Motor neuron (in vitro differentiated cells): Measurements from ENCODE around the gene MED6. TPM values are rescaled to one million over a fixed set of nuclear protein-coding genes. Genes with fewer than 3 reads are reported as not detected.

Experiments
- ATAC-seq, 8 experiments: fragments of 200-7000 bp; cut with Tn5 transposase; replicated peaks in 6 of 8; 2 replicates each; pipeline ENCODE4 v1.8.0; 2021; ENCODE audit warnings: mild to moderate bottlenecking in 8 of 8, moderate library complexity in 8 of 8
- H3K27ac ChIP-seq, 2 donors: fragments of 250-450 bp; sonication (Bioruptor Pico); 2 replicates each; pipeline ENCODE4 v1.9.0; 2021; ENCODE audit warnings: antibody characterized with exemption in 2 of 2, mild to moderate bottlenecking in 2 of 2, moderate library complexity in 1 of 2
- H3K4me1 ChIP-seq, 2 donors: fragments of 250-450 bp; sonication (Bioruptor Pico); replicated peaks in 1 of 2; 2 replicates each; pipeline ENCODE4 v1.6.1; 2021; ENCODE audit warnings: antibody characterized with exemption in 2 of 2, mild to moderate bottlenecking in 2 of 2, moderate library complexity in 1 of 2
- H3K4me3 ChIP-seq, 5 donors: fragments of 250-450 bp; sonication (Bioruptor Pico); 2 replicates each; pipeline ENCODE4 v1.9.0; 2021; ENCODE audit warnings: antibody characterized with exemption in 5 of 5, mild to moderate bottlenecking in 5 of 5, moderate library complexity in 4 of 5
- WGBS, 10 experiments: fragments of 450-650 bp; shearing (Covaris generic); methylation state at CpG; one replicate each; pipeline ENCODE4 v1.0.0; 2022; 5-methylcytosine and 5-hydroxymethylcytosine counted together
- in situ Hi-C, 9 experiments: fragments of 400-800 bp; cut with MboI; loops; one replicate each; pipeline ENCODE4 v1.15.0; 2021; ENCODE audit warnings: low sequenced_read_pairs in 9 of 9, low pct_unique_long_range_greater_than_20kb in 2 of 9; ENCODE audit not compliant: unreplicated experiment in 9 of 9
- total RNA-seq, 8 experiments: library from RNA; unstranded; fragments of 300-600 nt; gene quantifications; 2 replicates each; pipeline versions ENCODE4 v1.2.3 to v1.2.4, GENCODE V29; 2022

The MED6 gene, protein sequence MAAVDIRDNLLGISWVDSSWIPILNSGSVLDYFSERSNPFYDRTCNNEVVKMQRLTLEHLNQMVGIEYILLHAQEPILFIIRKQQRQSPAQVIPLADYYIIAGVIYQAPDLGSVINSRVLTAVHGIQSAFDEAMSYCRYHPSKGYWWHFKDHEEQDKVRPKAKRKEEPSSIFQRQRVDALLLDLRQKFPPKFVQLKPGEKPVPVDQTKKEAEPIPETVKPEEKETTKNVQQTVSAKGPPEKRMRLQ
- total RNA-seq, result 10 to 100 TPM; 28.3 to 49.0 (median 35.8) TPM

DNA sequence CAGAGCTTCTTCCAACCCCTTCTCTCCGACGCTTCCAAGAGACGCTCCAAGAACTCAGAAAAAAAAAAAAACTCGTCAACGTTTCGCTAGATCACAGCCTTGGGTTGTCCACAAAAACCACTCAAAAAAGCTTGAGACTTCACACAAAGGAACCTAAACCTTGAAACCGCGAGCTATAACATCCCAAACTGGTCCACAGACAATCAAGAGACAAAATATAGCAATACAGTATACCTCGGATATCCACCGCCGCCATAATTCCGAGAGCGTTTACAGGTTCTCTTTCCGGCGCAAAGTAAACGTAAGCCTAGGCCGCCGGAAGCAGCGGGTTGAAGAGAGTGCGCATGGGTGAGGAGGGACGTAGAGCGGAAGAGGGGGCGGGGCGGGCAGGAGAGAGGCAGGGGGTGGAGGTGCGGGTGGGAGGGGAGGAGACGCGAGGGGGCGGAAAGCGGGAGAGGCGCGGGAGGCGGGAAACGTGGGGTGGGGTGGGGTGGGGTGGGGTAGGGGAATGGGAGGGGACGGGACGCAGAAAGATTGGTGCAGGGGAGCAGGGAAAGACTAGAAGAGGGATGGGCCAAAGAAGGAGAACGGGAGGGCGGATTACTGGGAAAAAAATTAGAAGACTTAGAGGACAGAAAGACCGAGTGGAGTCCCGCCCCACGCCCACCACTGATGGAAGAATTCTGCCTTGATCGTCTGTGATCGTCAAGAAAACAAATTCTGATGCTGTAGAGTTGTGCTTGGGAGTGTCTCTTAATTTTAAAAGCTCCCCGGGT, at the start of gene MED6:
TSS of gene MED6 (minus strand) at position 274 of the 776 bp plus-strand sequence. CDS start at position 256, 18 bp downstream.
- in situ Hi-C loops, result loop anchor here in 2 of 9 experiments (25.0 kb wide), 1 partner anchor 212 kb away; the partner anchor contains the start of gene MAP3K9 (in 2 of the 2)
- H3K27ac ChIP-seq, result peak within 1 kb of the TSS; percentile 78 to 91
- WGBS, 10 experiments, result 0 to 10% (median 1%) methylated on average over 1 to 22 of the region's 43 CpGs
- ATAC-seq, result peak; percentile 94 to 99 (median 98)
- peak within 1 kb of the TSS; percentile 82 to 100 (median 94) for H3K4me3 ChIP-seq
- peaks cover 7 to 12% of the 10 kb centered on the region in 2 donors for H3K4me1 ChIP-seq

DNA sequence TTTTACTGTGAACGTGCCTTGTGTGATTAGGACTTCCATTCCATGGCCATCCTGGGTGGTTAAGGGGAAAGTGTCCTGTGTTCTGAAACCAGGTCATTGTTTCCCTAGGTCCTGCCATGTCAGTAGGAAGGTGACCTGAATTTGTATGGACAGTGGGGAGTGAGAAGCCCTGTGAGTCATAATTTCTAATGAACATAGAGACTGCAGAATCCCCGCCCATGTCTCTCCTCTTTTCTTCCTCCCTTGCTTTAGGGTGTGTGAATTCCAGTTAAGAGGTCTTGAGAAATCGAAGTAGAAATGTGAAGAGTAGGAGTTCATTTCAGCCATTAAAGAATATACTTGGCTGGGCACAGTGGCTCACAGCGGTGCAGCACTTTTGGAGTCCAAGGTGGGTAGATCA, 49.3 kb upstream of the MED6 start:
- H3K4me3 ChIP-seq, result no peak overlapping the region
- in situ Hi-C loops, result loop anchor here in 1 of 9 experiments (25.0 kb wide), 1 partner anchor 312 kb away; no protein-coding TSS in a partner anchor
- WGBS, 10 experiments, result 0 to 100% (median 70%) methylated on average over 1 to 2 of the region's 4 CpGs; no CpG with 5 or more reads in 2 of the 10 experiments
- H3K27ac ChIP-seq, result no peak overlapping the region
- H3K4me1 ChIP-seq, result peaks cover 2 to 3% of the 10 kb centered on the region in 2 donors
- ATAC-seq, result peak in 3 of 8 experiments; percentile 60 to 96 (median 92)

- peaks cover 15 to 16% of the 10 kb centered on the region in 2 donors for H3K4me1 ChIP-seq
- in situ Hi-C loops, result loop anchor here in 1 of 9 experiments (25.0 kb wide), 1 partner anchor 314 kb away; no protein-coding TSS in a partner anchor
- no peak overlapping the region for H3K4me3 ChIP-seq
- H3K27ac ChIP-seq, result no peak overlapping the region
- ATAC-seq, result no peak
These were observed 47.9 kb upstream of the MED6 start for GRCh38 chr14:70648346-70648745.

GRCh38 chr14:70646705-70647104, 46.2 kb upstream of the MED6 start:
- ATAC-seq, result no peak
- H3K27ac ChIP-seq, result no peak overlapping the region
- 0 to 60% (median 50%) methylated on average over 1 to 2 of the region's 2 CpGs; no CpG with 5 or more reads in 2 of the 10 experiments for WGBS, 10 experiments
- peaks cover 17 to 19% of the 10 kb centered on the region in 2 donors for H3K4me1 ChIP-seq
- in situ Hi-C loops, result loop anchor here in 1 of 9 experiments (25.0 kb wide), 1 partner anchor 316 kb away; no protein-coding TSS in a partner anchor
- no peak overlapping the region for H3K4me3 ChIP-seq

GRCh38 chr14:70645892-70646291, 45.4 kb upstream of the MED6 start:
- no peak for ATAC-seq
- Histone ChIP-seq H3K4me1 (peaks cover 19 to 20% of the 10 kb centered on the region in 2 donors), H3K4me3 (no peak overlapping the region), H3K27ac (no peak overlapping the region)
- in situ Hi-C loops, result loop anchor here in 1 of 9 experiments (25.0 kb wide), 1 partner anchor 316 kb away; no protein-coding TSS in a partner anchor
- WGBS, 10 experiments, result 69 to 93% (median 87%) methylated on average over 2 to 5 of the region's 6 CpGs; no CpG with 5 or more reads in 1 of the 10 experiments

GRCh38 chr14:70643967-70644366, 43.5 kb upstream of the MED6 start:
- in situ Hi-C loops, result loop anchor here in 1 of 9 experiments (25.0 kb wide), 1 partner anchor 318 kb away; no protein-coding TSS in a partner anchor

GRCh38 chr14:70642303-70643235, 42.1 kb upstream of the MED6 start:
- in situ Hi-C loops, result loop anchor here in 1 of 9 experiments (25.0 kb wide), 1 partner anchor 320 kb away; no protein-coding TSS in a partner anchor

More at GRCh38 chr14:70643967-70644366, 43.5 kb upstream of the MED6 start:
- H3K4me1 ChIP-seq, result peaks cover 19 to 22% of the 10 kb centered on the region in 2 donors
- no peak overlapping the region for H3K27ac ChIP-seq
- peak overlapping the region; percentile 71 to 100 (median 83) for H3K4me3 ChIP-seq
- 7 to 86% (median 41%) methylated on average over 1 to 5 of the region's 5 CpGs; no CpG with 5 or more reads in 4 of the 10 experiments for WGBS, 10 experiments
- peak in 3 of 8 experiments; percentile 51 to 69 (median 58) for ATAC-seq

GRCh38 chr14:70641548-70642302, 41.3 kb upstream of the MED6 start, which contains the start of gene TTC9:
TSS of gene TTC9 (plus strand) at chr14:70641916. CDS start at chr14:70642130, 214 bp downstream.
- H3K27ac ChIP-seq, result peak within 1 kb of the TSS; percentile 47 to 58
- in situ Hi-C loops, result loop anchor here in 1 of 9 experiments (25.0 kb wide), 1 partner anchor 321 kb away; no protein-coding TSS in a partner anchor
- peak within 1 kb of the TSS; percentile 71 to 100 (median 83) for H3K4me3 ChIP-seq
- no CpG with 5 or more reads among the region's 105 CpGs for WGBS, 10 experiments
- H3K4me1 ChIP-seq, result peaks cover 19 to 21% of the 10 kb centered on the region in 2 donors
- peak; percentile 10 to 77 (median 74) for ATAC-seq

More at GRCh38 chr14:70642303-70643235, 42.1 kb upstream of the MED6 start:
- H3K4me1 ChIP-seq, result peaks cover 19 to 22% of the 10 kb centered on the region in 2 donors
- 0 to 86% (median 2%) methylated on average over 1 to 16 of the region's 51 CpGs; no CpG with 5 or more reads in 1 of the 10 experiments for WGBS, 10 experiments
- ATAC-seq, result peak in 7 of 8 experiments; percentile 4 to 39 (median 29)
- H3K4me3 ChIP-seq, result peak overlapping the region; percentile 71 to 100 (median 83)
- peak overlapping the region; percentile 45 to 47 for H3K27ac ChIP-seq

DNA sequence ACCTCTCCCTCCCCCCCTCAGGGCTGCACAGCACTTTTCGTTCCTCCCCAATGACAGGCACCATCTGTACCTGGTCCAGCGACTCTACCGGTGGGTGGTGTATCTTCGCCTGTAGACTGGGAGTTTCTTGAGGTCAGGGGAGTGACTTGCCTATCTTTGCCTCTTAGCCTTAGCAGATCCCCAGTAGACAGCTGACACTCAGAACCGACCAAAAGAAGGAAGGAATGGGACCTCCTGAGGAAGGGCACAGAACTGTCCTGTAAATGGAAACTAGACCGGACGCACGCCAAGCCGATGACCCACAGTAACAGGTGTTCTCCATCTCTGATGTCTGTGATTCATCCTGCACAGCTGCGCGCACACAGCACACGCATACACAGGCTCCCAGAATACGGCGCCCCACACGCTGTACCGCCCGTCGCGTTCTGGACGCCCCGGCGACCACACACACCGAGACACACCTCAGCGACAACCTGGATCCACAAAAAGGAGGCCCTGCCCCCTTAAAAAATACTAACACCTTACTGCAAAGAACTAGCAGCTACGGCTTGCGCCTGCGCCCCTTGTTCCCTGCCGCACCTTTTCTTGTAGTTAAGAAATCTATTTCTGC, 40.6 kb upstream of the MED6 start:
- peak overlapping the region; percentile 71 to 100 (median 83) for H3K4me3 ChIP-seq
- in situ Hi-C loops, result loop anchor here in 1 of 9 experiments (25.0 kb wide), 1 partner anchor 321 kb away; no protein-coding TSS in a partner anchor
- peak; percentile 32 to 71 (median 66) for ATAC-seq
- H3K27ac ChIP-seq, result peak overlapping the region in 1 of 2 donors; percentile 58
- WGBS, 10 experiments, result 0 to 29% (median 10%) methylated on average over 1 to 12 of the region's 28 CpGs; no CpG with 5 or more reads in 1 of the 10 experiments
- peaks cover 19% of the 10 kb centered on the region in 2 donors for H3K4me1 ChIP-seq

- WGBS, 10 experiments, result 0 to 100% (median 86%) methylated on average over 1 to 2 of the region's 2 CpGs; no CpG with 5 or more reads in 1 of the 10 experiments
- Histone ChIP-seq H3K4me3 (no peak overlapping the region), H3K27ac (no peak overlapping the region), H3K4me1 (peaks cover 3 to 8% of the 10 kb centered on the region in 2 donors)
- in situ Hi-C loops, result loop anchor here in 1 of 9 experiments (25.0 kb wide), 1 partner anchor 324 kb away; no protein-coding TSS in a partner anchor
- ATAC-seq, result no peak
These were observed 38.0 kb upstream of the MED6 start for GRCh38 chr14:70638416-70638815.
